GM12878 (cell line): ENCODE measurements around the gene CUTC. TPM values are rescaled to one million over a fixed set of nuclear protein-coding genes. Genes with fewer than 3 reads are reported as not detected.

Experiments used
- BACH1 ChIP-seq: fragments of 450-650 bp; IDR thresholded peaks from 2 replicates; pipeline ENCODE4 v1.6.1; 2017; ENCODE audit warnings: mild to moderate bottlenecking, borderline replicate concordance
- CBX3 ChIP-seq: fragments of 200-600 bp; sonication (generic); IDR thresholded peaks from 2 replicates; pipeline ENCODE4 v1.6.1; 2016; ENCODE audit warnings: low read depth, borderline replicate concordance
- CHD4 ChIP-seq: fragments of 200-600 bp; sonication (generic); IDR thresholded peaks from 2 replicates; pipeline ENCODE4 v1.6.1; 2016; ENCODE audit warnings: mild to moderate bottlenecking
- MYC ChIP-seq: IDR thresholded peaks from 2 replicates; pipeline ENCODE4 v1.6.1; 2011; ENCODE audit warnings: mild to moderate bottlenecking, low read length, moderate library complexity, inconsistent platforms; ENCODE audit not compliant: insufficient read depth, insufficient replicate concordance, insufficient read length, severe bottlenecking
- SUPT20H ChIP-seq: IDR thresholded peaks from 2 replicates; pipeline ENCODE4 v1.6.1; 2011; ENCODE audit warnings: low read depth, mild to moderate bottlenecking, low read length, moderate library complexity, borderline replicate concordance; ENCODE audit not compliant: control insufficient read depth
- ZNF207 ChIP-seq: fragments of 450-650 bp; IDR thresholded peaks from 2 replicates; pipeline ENCODE4 v1.6.1; 2014; ENCODE audit warnings: antibody characterized with exemption, mild to moderate bottlenecking, borderline replicate concordance
- ZNF274 ChIP-seq: IDR thresholded peaks from one replicate; pipeline ENCODE4 v1.8.0; 2011; ENCODE audit not compliant: insufficient read length, insufficient read depth
- polyA plus RNA-seq, 11 experiments: library from polyadenylated mRNA; depleted of rRNA in 4 of 11; unstranded in 6 of 11; stranded (reverse) in 5 of 11; fragments of >200 nt; fragmentation: Nextera tagmentation in 4 of 11; fragmentation: Illumina TruSeq in 1 of 11; extraction: Ambion mirVana in 4 of 11; extraction: Trizol in 1 of 11; gene quantifications; 1 replicate in 1 of 11; 2 replicates in 10 of 11; pipeline versions ENCODE4 v1.2.1 to v1.2.3, GENCODE V29; 2011 to 2016; ENCODE audit warnings: inconsistent platforms in 2 of 11, missing spikeins in 2 of 11, low read depth in 1 of 11
- total RNA-seq, 4 experiments: library from RNA; depleted of rRNA in 3 of 4; stranded (reverse); fragments of >200 nt in 3 of 4; fragmentation: Illumina TruSeq in 1 of 4; extraction: Trizol in 1 of 4; gene quantifications; 2 replicates each; pipeline versions ENCODE4 v1.2.1 to v1.2.3, GENCODE V29; 2013 to 2021
- TF ChIP-seq, protein P1 (sequence below): IDR thresholded peaks from 2 replicates; pipeline ENCODE4 v1.6.1; 2012; ENCODE audit warnings: improper control_type of control experiment, low read depth, low read length; ENCODE audit not compliant: insufficient replicate concordance
- TF ChIP-seq, protein P2 (sequence below), 3 experiments: IDR thresholded peaks in 2 of 3; conservative IDR thresholded peaks in 1 of 3; 2 replicates each; pipeline ENCODE4 v1.5.1; 2011; ENCODE audit warnings: low read depth in 3 of 3, low read length in 3 of 3, mild to moderate bottlenecking in 3 of 3, control low read depth in 2 of 3, moderate library complexity in 2 of 3, inconsistent platforms in 1 of 3, mixed read lengths in 1 of 3; ENCODE audit not compliant: control insufficient read depth in 2 of 3, insufficient read depth in 1 of 3; ENCODE audit errors: extremely low read depth in 1 of 3
- TF ChIP-seq, protein P3 (sequence below): fragments of 450-650 bp; IDR thresholded peaks from 2 replicates; pipeline ENCODE4 v1.6.1; 2016; ENCODE audit warnings: mild to moderate bottlenecking, moderate library complexity, borderline replicate concordance
- TF ChIP-seq, protein P4 (sequence below): fragments of 450-650 bp; IDR thresholded peaks from 2 replicates; pipeline ENCODE4 v1.6.1; 2017; ENCODE audit warnings: mild to moderate bottlenecking, low read depth, inconsistent platforms; ENCODE audit not compliant: poor library complexity, severe bottlenecking

Gene CUTC
- total and polyA plus RNA-seq, 10 of the 15 experiments (the other 5 are each of a cell fraction or from before 2014, with no cell fraction given): 23.8 to 71.7 (median 40.8) TPM

DNA sequence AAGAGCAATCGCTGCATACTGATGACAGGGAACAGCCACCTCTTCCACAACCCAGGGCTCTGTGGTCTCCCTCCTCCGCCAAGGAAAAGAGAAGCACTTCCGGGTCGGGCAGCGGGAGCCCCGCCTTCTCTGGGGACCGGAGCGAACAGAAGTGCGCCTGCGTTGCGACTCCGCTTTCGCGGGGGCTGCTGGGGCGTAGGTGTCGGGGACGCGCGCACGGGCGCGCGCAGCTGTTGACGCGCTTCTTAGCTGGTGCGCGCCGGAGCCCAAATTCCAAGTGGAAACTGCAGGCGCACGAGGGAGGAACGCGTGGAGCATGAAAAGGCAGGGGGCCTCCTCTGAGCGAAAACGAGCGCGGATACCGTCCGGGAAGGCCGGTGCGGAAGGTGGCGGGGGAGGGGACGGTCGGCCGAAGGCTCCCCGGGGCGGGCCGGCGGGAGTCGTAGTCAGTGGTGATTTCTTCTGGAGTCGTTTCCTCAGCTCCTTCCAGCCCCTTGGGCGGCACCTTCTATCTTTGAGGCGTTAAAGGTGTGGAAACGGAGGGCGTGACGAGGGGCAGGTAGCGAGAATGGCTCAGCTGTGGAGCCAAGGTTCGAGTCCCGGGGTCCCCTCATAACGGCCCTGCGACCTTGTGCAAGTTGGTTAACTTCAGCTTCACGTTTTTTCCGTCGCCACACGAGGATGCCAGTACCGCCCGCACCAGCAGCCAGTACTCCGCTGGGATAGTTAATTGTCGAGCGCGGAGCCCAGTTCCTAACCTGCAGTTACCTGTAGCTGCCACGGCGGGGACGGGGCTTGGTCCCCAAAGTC lies at the start of gene CUTC, which contains the start of gene COX15 (continued):
- TF ChIP-seq, protein P1, sequence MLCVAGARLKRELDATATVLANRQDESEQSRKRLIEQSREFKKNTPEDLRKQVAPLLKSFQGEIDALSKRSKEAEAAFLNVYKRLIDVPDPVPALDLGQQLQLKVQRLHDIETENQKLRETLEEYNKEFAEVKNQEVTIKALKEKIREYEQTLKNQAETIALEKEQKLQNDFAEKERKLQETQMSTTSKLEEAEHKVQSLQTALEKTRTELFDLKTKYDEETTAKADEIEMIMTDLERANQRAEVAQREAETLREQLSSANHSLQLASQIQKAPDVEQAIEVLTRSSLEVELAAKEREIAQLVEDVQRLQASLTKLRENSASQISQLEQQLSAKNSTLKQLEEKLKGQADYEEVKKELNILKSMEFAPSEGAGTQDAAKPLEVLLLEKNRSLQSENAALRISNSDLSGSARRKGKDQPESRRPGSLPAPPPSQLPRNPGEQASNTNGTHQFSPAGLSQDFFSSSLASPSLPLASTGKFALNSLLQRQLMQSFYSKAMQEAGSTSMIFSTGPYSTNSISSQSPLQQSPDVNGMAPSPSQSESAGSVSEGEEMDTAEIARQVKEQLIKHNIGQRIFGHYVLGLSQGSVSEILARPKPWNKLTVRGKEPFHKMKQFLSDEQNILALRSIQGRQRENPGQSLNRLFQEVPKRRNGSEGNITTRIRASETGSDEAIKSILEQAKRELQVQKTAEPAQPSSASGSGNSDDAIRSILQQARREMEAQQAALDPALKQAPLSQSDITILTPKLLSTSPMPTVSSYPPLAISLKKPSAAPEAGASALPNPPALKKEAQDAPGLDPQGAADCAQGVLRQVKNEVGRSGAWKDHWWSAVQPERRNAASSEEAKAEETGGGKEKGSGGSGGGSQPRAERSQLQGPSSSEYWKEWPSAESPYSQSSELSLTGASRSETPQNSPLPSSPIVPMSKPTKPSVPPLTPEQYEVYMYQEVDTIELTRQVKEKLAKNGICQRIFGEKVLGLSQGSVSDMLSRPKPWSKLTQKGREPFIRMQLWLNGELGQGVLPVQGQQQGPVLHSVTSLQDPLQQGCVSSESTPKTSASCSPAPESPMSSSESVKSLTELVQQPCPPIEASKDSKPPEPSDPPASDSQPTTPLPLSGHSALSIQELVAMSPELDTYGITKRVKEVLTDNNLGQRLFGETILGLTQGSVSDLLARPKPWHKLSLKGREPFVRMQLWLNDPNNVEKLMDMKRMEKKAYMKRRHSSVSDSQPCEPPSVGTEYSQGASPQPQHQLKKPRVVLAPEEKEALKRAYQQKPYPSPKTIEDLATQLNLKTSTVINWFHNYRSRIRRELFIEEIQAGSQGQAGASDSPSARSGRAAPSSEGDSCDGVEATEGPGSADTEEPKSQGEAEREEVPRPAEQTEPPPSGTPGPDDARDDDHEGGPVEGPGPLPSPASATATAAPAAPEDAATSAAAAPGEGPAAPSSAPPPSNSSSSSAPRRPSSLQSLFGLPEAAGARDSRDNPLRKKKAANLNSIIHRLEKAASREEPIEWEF: no peak
- TF ChIP-seq ZNF207 (0 out of 2 replicates have a peak, but pooled peaks have one; percentile 66), SUPT20H (no peak), CBX3 (no peak), CHD4 (no peak), MYC (no peak), BACH1 (no peak), ZNF274 (no peak)
- TF ChIP-seq, protein P2, sequence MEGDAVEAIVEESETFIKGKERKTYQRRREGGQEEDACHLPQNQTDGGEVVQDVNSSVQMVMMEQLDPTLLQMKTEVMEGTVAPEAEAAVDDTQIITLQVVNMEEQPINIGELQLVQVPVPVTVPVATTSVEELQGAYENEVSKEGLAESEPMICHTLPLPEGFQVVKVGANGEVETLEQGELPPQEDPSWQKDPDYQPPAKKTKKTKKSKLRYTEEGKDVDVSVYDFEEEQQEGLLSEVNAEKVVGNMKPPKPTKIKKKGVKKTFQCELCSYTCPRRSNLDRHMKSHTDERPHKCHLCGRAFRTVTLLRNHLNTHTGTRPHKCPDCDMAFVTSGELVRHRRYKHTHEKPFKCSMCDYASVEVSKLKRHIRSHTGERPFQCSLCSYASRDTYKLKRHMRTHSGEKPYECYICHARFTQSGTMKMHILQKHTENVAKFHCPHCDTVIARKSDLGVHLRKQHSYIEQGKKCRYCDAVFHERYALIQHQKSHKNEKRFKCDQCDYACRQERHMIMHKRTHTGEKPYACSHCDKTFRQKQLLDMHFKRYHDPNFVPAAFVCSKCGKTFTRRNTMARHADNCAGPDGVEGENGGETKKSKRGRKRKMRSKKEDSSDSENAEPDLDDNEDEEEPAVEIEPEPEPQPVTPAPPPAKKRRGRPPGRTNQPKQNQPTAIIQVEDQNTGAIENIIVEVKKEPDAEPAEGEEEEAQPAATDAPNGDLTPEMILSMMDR (IDR thresholded peaks at IDR 0.05 in 2 of 3, conservative IDR thresholded peaks at IDR 0.05 in 1 of 3; ENCODE audit: control insufficient read depth in 2 of 3, extremely low read depth in 1 of 3, insufficient read depth in 1 of 3, low read depth in 3 of 3, low read length in 3 of 3): peak; percentile 25 to 57 (median 48); a peak in 5 of 6 replicates
- TF ChIP-seq, protein P3, sequence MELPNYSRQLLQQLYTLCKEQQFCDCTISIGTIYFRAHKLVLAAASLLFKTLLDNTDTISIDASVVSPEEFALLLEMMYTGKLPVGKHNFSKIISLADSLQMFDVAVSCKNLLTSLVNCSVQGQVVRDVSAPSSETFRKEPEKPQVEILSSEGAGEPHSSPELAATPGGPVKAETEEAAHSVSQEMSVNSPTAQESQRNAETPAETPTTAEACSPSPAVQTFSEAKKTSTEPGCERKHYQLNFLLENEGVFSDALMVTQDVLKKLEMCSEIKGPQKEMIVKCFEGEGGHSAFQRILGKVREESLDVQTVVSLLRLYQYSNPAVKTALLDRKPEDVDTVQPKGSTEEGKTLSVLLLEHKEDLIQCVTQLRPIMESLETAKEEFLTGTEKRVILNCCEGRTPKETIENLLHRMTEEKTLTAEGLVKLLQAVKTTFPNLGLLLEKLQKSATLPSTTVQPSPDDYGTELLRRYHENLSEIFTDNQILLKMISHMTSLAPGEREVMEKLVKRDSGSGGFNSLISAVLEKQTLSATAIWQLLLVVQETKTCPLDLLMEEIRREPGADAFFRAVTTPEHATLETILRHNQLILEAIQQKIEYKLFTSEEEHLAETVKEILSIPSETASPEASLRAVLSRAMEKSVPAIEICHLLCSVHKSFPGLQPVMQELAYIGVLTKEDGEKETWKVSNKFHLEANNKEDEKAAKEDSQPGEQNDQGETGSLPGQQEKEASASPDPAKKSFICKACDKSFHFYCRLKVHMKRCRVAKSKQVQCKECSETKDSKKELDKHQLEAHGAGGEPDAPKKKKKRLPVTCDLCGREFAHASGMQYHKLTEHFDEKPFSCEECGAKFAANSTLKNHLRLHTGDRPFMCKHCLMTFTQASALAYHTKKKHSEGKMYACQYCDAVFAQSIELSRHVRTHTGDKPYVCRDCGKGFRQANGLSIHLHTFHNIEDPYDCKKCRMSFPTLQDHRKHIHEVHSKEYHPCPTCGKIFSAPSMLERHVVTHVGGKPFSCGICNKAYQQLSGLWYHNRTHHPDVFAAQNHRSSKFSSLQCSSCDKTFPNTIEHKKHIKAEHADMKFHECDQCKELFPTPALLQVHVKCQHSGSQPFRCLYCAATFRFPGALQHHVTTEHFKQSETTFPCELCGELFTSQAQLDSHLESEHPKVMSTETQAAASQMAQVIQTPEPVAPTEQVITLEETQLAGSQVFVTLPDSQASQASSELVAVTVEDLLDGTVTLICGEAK: peak; percentile 91
- TF ChIP-seq, protein P4, sequence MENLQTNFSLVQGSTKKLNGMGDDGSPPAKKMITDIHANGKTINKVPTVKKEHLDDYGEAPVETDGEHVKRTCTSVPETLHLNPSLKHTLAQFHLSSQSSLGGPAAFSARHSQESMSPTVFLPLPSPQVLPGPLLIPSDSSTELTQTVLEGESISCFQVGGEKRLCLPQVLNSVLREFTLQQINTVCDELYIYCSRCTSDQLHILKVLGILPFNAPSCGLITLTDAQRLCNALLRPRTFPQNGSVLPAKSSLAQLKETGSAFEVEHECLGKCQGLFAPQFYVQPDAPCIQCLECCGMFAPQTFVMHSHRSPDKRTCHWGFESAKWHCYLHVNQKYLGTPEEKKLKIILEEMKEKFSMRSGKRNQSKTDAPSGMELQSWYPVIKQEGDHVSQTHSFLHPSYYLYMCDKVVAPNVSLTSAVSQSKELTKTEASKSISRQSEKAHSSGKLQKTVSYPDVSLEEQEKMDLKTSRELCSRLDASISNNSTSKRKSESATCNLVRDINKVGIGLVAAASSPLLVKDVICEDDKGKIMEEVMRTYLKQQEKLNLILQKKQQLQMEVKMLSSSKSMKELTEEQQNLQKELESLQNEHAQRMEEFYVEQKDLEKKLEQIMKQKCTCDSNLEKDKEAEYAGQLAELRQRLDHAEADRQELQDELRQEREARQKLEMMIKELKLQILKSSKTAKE: no peak
